ENCODE results near the gene METTL21C. TPM values are rescaled to one million over a fixed set of nuclear protein-coding genes. Genes with fewer than 3 reads are reported as not detected.

The METTL21C gene
- not detected in 2 replicates for total RNA-seq

GRCh38 chr13:102694937-102695336 is at the start of gene METTL21C:
TSS of gene METTL21C (minus strand) at chr13:102695044. CDS start at chr13:102694498, 546 bp downstream.

Other genes with a start within 250 kb of the METTL21C start
- gene TPP2, start 98.1 kb downstream of the METTL21C start, total RNA-seq = 22.0 and 26.2 TPM in 2 replicates
- 9.9 and 11.1 TPM in 2 replicates for gene TEX30, start 78.7 kb upstream of the METTL21C start, total RNA-seq
- gene POGLUT2, start 103.9 kb upstream of the METTL21C start, total RNA-seq = 8.6 and 8.8 TPM in 2 replicates
- gene BIVM, start 104.1 kb upstream of the METTL21C start, total RNA-seq = 8.0 and 9.2 TPM in 2 replicates
- 34.7 and 43.3 TPM in 2 replicates for gene ERCC5, start 151.0 kb upstream of the METTL21C start, total RNA-seq

Data from airway epithelial cell (primary cell).